AG09309 (cell line): ENCODE measurements around the gene TRABD2B.

ENCODE experiments used
- DNase-seq: peaks from one replicate; pipeline ENCODE4 v3.0.0-alpha.2; 2010; ENCODE audit warnings: low read depth
- H3K4me3 ChIP-seq: 2 replicates; pipeline ENCODE4 v1.5.1; 2011; ENCODE audit warnings: mild to moderate bottlenecking, low read depth, low read length, moderate library complexity; ENCODE audit not compliant: control insufficient read depth
- CTCF ChIP-seq: IDR thresholded peaks from 2 replicates; pipeline ENCODE4 v1.5.1; 2011; ENCODE audit warnings: mild to moderate bottlenecking, low read depth, low read length, inconsistent platforms; ENCODE audit not compliant: insufficient read depth, control insufficient read depth; ENCODE audit errors: missing control alignments

Gene TRABD2B

GRCh38 chr1:47834326-47834725, 162.9 kb downstream of the TRABD2B start:
- H3K4me3 ChIP-seq, result no peak overlapping the region
- no peak for TF ChIP-seq CTCF
- DNase-seq, result no peak

- no peak for TF ChIP-seq CTCF
- DNase-seq, result no peak
- no peak overlapping the region for H3K4me3 ChIP-seq
These were observed 166.4 kb downstream of the TRABD2B start for GRCh38 chr1:47830641-47831333.

GRCh38 chr1:47830021-47830420, 167.2 kb downstream of the TRABD2B start:
- no peak for TF ChIP-seq CTCF
- no peak overlapping the region for H3K4me3 ChIP-seq
- no peak for DNase-seq

GRCh38 chr1:47828978-47829377, 168.2 kb downstream of the TRABD2B start:
- DNase-seq, result no peak
- no peak overlapping the region for H3K4me3 ChIP-seq
- no peak for TF ChIP-seq CTCF

GRCh38 chr1:47827109-47827508, 170.1 kb downstream of the TRABD2B start:
- TF ChIP-seq CTCF, result no peak
- no peak overlapping the region for H3K4me3 ChIP-seq
- DNase-seq, result no peak

GRCh38 chr1:47824716-47825115, 172.5 kb downstream of the TRABD2B start:
- no peak overlapping the region for H3K4me3 ChIP-seq
- no peak for TF ChIP-seq CTCF

GRCh38 chr1:47824297-47824696, 172.9 kb downstream of the TRABD2B start:
- no peak for DNase-seq
- H3K4me3 ChIP-seq, result no peak overlapping the region
- TF ChIP-seq CTCF, result no peak

More at GRCh38 chr1:47824716-47825115, 172.5 kb downstream of the TRABD2B start:
- no peak for DNase-seq
